ENCODE data around the gene RRP36.
"Not testable (repeated sequence)": the region's sequence is repeated elsewhere in the genome, so short reads cannot be mapped to it uniquely, and the experiment has no call there.

The RRP36 gene

GRCh38 chr6:42989923-42990322 lies 31.5 kb upstream of the RRP36 start:
- Histone ChIP-seq H4K20me1 (ENCODE audit: low read depth, low read length) (no peaks in the 10 kb centered on the region), H3K4me3 (ENCODE audit: insufficient read depth, low read length, poor library complexity, severe bottlenecking) (no peak overlapping the region), H3K9me3 (ENCODE audit: insufficient read depth, low read length) (no peaks in the 10 kb centered on the region), H3K9ac (ENCODE audit: low read length) (no peak overlapping the region), H3F3A (ENCODE audit: insufficient read depth) (no peaks in the 10 kb centered on the region; the same call in 1 of the 2 replicates), H3K9me2 (replicated peaks; ENCODE audit: insufficient read depth, low read length) (no peaks in the 10 kb centered on the region), H2AFZ (ENCODE audit: low read depth, low read length, severe bottlenecking) (no peak overlapping the region), H3K27me3 (ENCODE audit: low read length) (no peaks in the 10 kb centered on the region), H3K4me2 (ENCODE audit: low read depth, low read length, poor library complexity, severe bottlenecking) (no peak overlapping the region), H3K36me3 (ENCODE audit: low read length) (no peaks in the 10 kb centered on the region), H3K27ac (ENCODE audit: low read depth, low read length) (no peak overlapping the region), H3K79me2 (ENCODE audit: insufficient read depth, low read length) (peaks cover 11% of the 10 kb centered on the region)
- TF ChIP-seq EZH2phosphoT487 (conservative IDR thresholded peaks at IDR 0.05; ENCODE audit: low read length) (no peak), CTCF (IDR thresholded peaks at IDR 0.05; ENCODE audit: insufficient read depth, low read length, poor library complexity, severe bottlenecking) (no peak)

DNA sequence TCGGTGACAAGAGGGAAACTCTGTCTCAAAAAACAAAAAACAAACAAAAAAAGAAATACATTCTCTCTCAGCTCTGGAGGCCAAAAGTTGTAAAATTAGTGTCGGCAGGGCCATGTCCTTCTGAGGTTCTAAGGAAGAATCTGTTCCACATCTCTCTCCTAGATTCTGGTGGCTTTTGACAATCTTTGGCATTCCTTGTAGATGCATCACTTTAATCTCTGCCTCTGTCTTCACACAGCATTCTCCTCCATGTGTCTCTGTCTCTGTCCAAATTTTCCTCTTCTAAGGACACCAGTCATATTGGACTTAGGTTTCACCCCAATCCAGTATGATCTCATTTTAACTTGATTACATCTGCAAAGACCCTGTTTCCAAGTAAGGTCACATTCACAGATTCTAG lies 28.0 kb upstream of the RRP36 start:
- H3K9ac ChIP-seq (ENCODE audit: low read length) = no peak overlapping the region

DNA sequence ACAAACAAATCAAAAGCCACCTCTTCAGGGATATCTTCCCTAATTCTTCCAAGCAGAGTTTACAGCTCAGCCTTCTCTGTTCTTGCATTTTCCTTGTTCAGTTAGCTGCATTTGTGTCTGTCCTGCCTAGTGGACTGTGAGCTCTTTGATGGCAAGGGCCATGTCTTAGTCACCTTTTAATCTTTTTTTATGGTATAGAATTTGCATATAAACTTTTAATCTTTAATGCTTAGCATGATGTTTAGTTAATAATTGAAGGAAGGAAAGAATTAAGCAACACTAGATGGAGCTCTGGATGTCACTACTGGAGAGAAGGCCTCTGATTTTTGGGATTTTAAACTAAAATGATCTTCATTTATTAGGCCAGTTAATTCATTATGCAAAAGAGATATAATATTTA lies 24.9 kb upstream of the RRP36 start:
- Histone ChIP-seq H3K9me3 (ENCODE audit: insufficient read depth, low read length) (no peaks in the 10 kb centered on the region), H3K9me2 (replicated peaks; ENCODE audit: insufficient read depth, low read length) (no peaks in the 10 kb centered on the region), H2AFZ (ENCODE audit: low read depth, low read length, severe bottlenecking) (no peak overlapping the region), H3K4me3 (ENCODE audit: insufficient read depth, low read length, poor library complexity, severe bottlenecking) (no peak overlapping the region), H4K20me1 (ENCODE audit: low read depth, low read length) (no peaks in the 10 kb centered on the region), H3K4me2 (ENCODE audit: low read depth, low read length, poor library complexity, severe bottlenecking) (no peak overlapping the region), H3K79me2 (ENCODE audit: insufficient read depth, low read length) (no peaks in the 10 kb centered on the region), H3K27ac (ENCODE audit: low read depth, low read length) (no peak overlapping the region), H3K36me3 (ENCODE audit: low read length) (no peaks in the 10 kb centered on the region), H3F3A (ENCODE audit: insufficient read depth) (peaks cover 6% of the 10 kb centered on the region), H3K27me3 (ENCODE audit: low read length) (no peaks in the 10 kb centered on the region), H3K9ac (ENCODE audit: low read length) (no peak overlapping the region)
- no peak for TF ChIP-seq CTCF (IDR thresholded peaks at IDR 0.05; ENCODE audit: insufficient read depth, low read length, poor library complexity, severe bottlenecking)
- TF ChIP-seq EZH2phosphoT487 (conservative IDR thresholded peaks at IDR 0.05; ENCODE audit: low read length) = no peak

More for the DNA sequence above, 28.0 kb upstream of the RRP36 start:
- H3K36me3 ChIP-seq (ENCODE audit: low read length) = no peaks in the 10 kb centered on the region
- H3K27me3 ChIP-seq (ENCODE audit: low read length) = no peaks in the 10 kb centered on the region
- no peak overlapping the region for H2AFZ ChIP-seq (ENCODE audit: low read depth, low read length, severe bottlenecking)
- H3K9me3 ChIP-seq (ENCODE audit: insufficient read depth, low read length) = no peaks in the 10 kb centered on the region
- no peaks in the 10 kb centered on the region for H3K9me2 ChIP-seq (replicated peaks; ENCODE audit: insufficient read depth, low read length)
- H3F3A ChIP-seq (ENCODE audit: insufficient read depth) = peaks cover 6% of the 10 kb centered on the region
- no peaks in the 10 kb centered on the region for H4K20me1 ChIP-seq (ENCODE audit: low read depth, low read length)
- H3K4me3 ChIP-seq (ENCODE audit: insufficient read depth, low read length, poor library complexity, severe bottlenecking) = no peak overlapping the region
- no peak for TF ChIP-seq CTCF (IDR thresholded peaks at IDR 0.05; ENCODE audit: insufficient read depth, low read length, poor library complexity, severe bottlenecking)
- no peak for TF ChIP-seq EZH2phosphoT487 (conservative IDR thresholded peaks at IDR 0.05; ENCODE audit: low read length)
- no peak overlapping the region for H3K27ac ChIP-seq (ENCODE audit: low read depth, low read length)
- H3K4me2 ChIP-seq (ENCODE audit: low read depth, low read length, poor library complexity, severe bottlenecking) = no peak overlapping the region
- no peaks in the 10 kb centered on the region for H3K79me2 ChIP-seq (ENCODE audit: insufficient read depth, low read length)

DNA sequence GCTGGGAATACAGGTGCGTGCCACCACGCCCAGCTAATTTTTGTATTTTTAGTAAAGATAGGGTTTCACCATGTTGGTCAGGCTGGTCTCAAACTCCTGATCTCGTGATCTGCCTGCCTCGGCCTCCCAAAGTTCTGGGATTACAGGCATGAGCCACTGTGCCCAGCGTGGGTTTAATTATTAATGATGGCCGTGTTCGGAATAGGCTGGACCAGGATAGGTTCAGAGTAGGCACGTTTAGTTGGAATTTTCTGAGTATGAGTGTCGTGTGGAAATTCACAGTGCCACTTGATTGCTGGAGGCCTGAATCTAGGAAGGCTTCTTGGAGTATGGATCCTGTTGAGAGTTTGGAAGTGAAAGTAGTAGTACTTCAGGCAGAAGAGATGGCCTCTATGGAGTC lies 23.2 kb upstream of the RRP36 start:
- H3K4me2 ChIP-seq (ENCODE audit: low read depth, low read length, poor library complexity, severe bottlenecking); H3K9ac ChIP-seq (ENCODE audit: low read length); H3K27ac ChIP-seq (ENCODE audit: low read depth, low read length); H3K9me2 ChIP-seq (replicated peaks; ENCODE audit: insufficient read depth, low read length); H2AFZ ChIP-seq (ENCODE audit: low read depth, low read length, severe bottlenecking); H3F3A ChIP-seq (ENCODE audit: insufficient read depth); H4K20me1 ChIP-seq (ENCODE audit: low read depth, low read length); H3K36me3 ChIP-seq (ENCODE audit: low read length); H3K79me2 ChIP-seq (ENCODE audit: insufficient read depth, low read length); H3K9me3 ChIP-seq (ENCODE audit: insufficient read depth, low read length); H3K27me3 ChIP-seq (ENCODE audit: low read length); H3K4me3 ChIP-seq (ENCODE audit: insufficient read depth, low read length, poor library complexity, severe bottlenecking): not testable (repeated sequence)
